GM06990 (cell line): ENCODE results near the gene DSN1.

Experiments used
- DNase-seq: peaks from one replicate; pipeline ENCODE4 v3.0.0-alpha.2; 2011; ENCODE audit not compliant: insufficient read length; ENCODE audit errors: extremely low read depth
- H3K27me3 ChIP-seq: replicated peaks from 2 replicates; pipeline ENCODE4 v1.6.0; 2011; ENCODE audit warnings: low read length; ENCODE audit not compliant: control insufficient read depth, insufficient read depth
- H3K36me3 ChIP-seq: 2 replicates; pipeline ENCODE4 v1.5.1; 2011; ENCODE audit warnings: low read length; ENCODE audit not compliant: control insufficient read depth, insufficient read depth
- H3K4me3 ChIP-seq: replicated peaks from 2 replicates; pipeline ENCODE4 v1.5.1; 2011; ENCODE audit warnings: low read depth, mild to moderate bottlenecking, control low read depth, low read length
- CTCF ChIP-seq: IDR thresholded peaks from 2 replicates; pipeline ENCODE4 v1.5.1; 2011; ENCODE audit warnings: low read length, control low read depth, mild to moderate bottlenecking, inconsistent platforms; ENCODE audit not compliant: insufficient read depth, poor library complexity, severe bottlenecking

DSN1 gene

DNA sequence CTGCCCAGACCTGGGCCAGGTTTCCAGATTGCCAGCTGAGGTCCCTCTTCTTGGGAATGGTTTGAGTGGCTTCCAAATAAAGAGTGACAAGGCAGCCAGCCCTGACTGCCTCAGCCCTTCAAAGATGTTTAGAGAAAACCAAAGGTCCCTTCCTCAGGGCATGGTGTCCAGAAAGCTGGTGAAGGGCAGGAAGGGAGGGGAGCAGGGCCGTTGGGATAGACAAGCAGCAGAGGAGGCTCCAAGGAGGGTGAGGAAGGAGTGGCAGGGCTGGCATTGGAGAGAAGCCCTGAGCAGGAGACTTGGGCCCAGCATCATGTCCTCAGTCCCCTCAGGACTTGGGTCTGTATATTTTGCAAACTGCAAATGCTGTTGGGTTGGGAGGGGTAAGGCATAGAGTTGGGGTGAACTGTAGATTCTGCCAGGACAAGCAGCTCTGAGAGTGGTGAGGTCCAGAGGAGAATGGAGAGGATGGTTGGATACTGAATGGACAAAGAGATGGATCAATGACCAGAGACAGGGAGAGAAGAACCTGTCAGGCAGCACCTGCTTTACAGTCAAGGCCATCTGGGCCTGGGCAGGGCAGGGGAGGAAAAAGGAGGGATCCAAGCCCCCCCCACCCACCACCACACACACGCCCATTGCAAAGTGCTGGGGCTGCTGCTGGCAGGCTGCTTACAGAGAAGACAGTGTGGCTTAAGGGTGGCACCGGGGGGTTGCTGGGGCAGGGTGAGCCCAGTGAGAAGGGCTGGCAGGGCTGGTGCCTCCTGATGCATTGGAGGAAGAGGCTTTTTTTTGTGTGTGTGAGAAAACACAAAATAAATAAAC, 5.5 kb upstream of the DSN1 start:
- TF ChIP-seq CTCF = no peak

DNA sequence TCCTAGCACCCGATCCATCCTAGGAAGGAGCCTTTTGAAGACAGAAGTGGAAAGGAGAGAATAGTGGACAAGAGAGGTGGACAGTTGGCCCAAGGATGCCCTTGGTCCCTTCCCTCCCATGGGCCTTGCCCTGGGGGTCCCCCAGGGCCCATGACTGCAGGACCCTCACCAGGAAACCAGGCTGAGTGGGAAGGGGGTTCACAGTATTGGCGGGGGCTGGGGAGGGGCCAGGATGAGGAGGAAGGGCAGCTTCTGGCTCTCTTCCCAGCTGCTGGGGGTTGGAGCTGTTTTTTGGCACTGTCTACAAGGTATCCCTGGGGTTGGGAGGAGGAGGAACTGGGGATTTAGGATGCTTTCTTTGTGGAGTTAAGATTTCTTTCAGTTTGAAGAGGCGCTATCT, 4.0 kb upstream of the DSN1 start:
- Histone ChIP-seq H3K4me3 (no peak overlapping the region), H3K27me3 (no peaks in the 10 kb centered on the region), H3K36me3 (no peaks in the 10 kb centered on the region)
- TF ChIP-seq CTCF = no peak
- no peak for DNase-seq

More for the DNA sequence above, 5.5 kb upstream of the DSN1 start:
- DNase-seq = no peak
- Histone ChIP-seq H3K4me3 (no peak overlapping the region), H3K27me3 (no peaks in the 10 kb centered on the region), H3K36me3 (no peaks in the 10 kb centered on the region; the same call in 1 of the 2 replicates)

GRCh38 chr20:36777167-36777566, 3.6 kb upstream of the DSN1 start:
- DNase-seq = no peak

DNA sequence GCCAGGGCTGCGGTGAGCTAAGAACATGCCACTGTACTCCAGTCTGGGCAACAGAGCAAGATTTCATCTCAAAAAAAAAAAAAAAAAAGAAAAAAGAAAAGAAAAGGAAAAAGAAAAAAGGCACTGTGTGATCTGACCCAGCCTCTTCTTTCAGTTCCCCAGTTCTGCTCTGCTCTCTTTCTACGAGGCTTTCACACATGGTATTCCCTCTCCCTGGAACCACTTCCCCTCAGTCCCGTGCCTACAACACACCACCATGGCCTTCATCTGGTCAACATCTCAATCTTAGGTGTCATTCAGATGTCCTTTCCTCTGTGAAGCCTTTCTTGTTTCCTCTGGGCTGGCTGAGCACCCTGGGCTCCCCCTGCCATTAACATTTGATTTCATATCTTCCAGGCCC, 2.3 kb upstream of the DSN1 start:
- H3K36me3 ChIP-seq = no peaks in the 10 kb centered on the region
- DNase-seq = no peak
- no peak overlapping the region for H3K4me3 ChIP-seq
- no peaks in the 10 kb centered on the region for H3K27me3 ChIP-seq
- no peak for TF ChIP-seq CTCF

More at GRCh38 chr20:36777167-36777566, 3.6 kb upstream of the DSN1 start:
- no peaks in the 10 kb centered on the region for H3K36me3 ChIP-seq
- no peak overlapping the region for H3K4me3 ChIP-seq
- no peak for TF ChIP-seq CTCF
- H3K27me3 ChIP-seq = no peaks in the 10 kb centered on the region

DNA sequence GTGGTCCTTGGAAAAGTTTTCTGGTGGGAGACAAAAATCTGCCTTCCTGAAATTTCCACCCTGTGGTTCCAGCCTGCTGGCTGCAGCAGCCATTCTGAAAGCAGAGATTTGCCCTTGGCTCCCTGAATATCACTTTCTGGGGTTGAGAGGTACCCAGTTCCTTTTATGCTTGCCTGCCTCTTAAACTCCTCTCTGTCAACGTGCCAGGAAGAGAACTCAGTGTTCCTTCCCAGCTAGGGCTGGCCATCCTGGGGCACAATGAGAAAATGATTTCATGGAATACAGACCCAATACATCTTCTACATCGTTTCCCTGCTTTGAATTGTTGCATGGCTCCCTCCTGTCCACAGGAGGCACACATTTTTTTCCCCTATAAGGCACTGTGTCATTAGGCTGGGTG, 1.6 kb upstream of the DSN1 start:
- Histone ChIP-seq H3K36me3 (peaks cover 2% of the 10 kb centered on the region), H3K27me3 (no peaks in the 10 kb centered on the region), H3K4me3 (no peak overlapping the region)
- DNase-seq = no peak
- TF ChIP-seq CTCF = no peak

DNA sequence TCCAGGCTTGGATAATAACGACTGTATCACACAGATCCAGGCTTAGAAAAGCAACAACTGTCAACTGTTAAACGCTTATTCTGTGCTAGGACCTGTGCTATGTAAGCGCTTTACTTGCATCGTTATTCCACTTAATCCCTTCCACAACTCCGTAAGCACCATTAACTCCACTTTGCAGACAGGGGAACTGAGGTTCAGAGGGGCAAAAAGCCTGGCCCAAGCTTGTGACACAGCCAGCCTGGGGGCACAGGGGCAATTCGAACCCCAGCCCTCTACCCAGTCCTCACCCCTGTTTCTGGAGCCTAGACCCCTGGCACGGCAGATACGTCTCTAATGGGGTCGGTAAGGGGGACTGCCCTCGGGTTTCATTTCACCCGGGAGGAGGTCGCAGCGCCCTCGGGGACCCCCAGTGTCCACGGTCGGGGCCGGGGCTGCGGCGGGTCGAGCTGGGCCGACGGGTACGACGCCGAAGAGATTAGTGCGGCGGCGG, 411 bp downstream of the DSN1 start:
- Histone ChIP-seq H3K36me3 (peaks cover 2% of the 10 kb centered on the region), H3K4me3 (peak overlapping the region; percentile 74), H3K27me3 (no peaks in the 10 kb centered on the region)
- TF ChIP-seq CTCF = no peak
- peak; percentile 28 for DNase-seq
